ENCODE data around the gene TCAP.

Gene TCAP

GRCh38 chr17:39651923-39652586 lies 13.1 kb upstream of the TCAP start:
- DNase-seq = no peak

GRCh38 chr17:39652587-39653315 lies 12.4 kb upstream of the TCAP start:
- no peak for DNase-seq

GRCh38 chr17:39653316-39653661 lies 11.9 kb upstream of the TCAP start:
- no peak for DNase-seq

GRCh38 chr17:39653662-39654331 lies 11.4 kb upstream of the TCAP start:
- no peak for DNase-seq

GRCh38 chr17:39655105-39655504 lies 10.0 kb upstream of the TCAP start:
- no peak for DNase-seq

GRCh38 chr17:39658346-39658745 lies 6.8 kb upstream of the TCAP start:
- no peak for DNase-seq

- no peak for DNase-seq
These were observed 6.4 kb upstream of the TCAP start for GRCh38 chr17:39658760-39659159.

- DNase-seq = no peak
These were observed 5.7 kb upstream of the TCAP start for GRCh38 chr17:39659279-39660010.

GRCh38 chr17:39660011-39660360 lies 5.2 kb upstream of the TCAP start:
- DNase-seq = no peak

- DNase-seq = no peak
These were observed 4.5 kb upstream of the TCAP start for GRCh38 chr17:39660397-39661385.

- DNase-seq = no peak
These were observed 3.2 kb upstream of the TCAP start for GRCh38 chr17:39661744-39662541.

- DNase-seq = no peak
These were observed 2.4 kb upstream of the TCAP start for GRCh38 chr17:39662551-39663339.

GRCh38 chr17:39663340-39663687 lies 1.8 kb upstream of the TCAP start:
- no peak for DNase-seq

- DNase-seq = no peak
These were observed 1.2 kb upstream of the TCAP start for GRCh38 chr17:39663688-39664580.

GRCh38 chr17:39665642-39666224 lies 584 bp downstream of the TCAP start:
- DNase-seq = no peak

GRCh38 chr17:39666231-39666600 lies 1.1 kb downstream of the TCAP start:
- DNase-seq = no peak

GRCh38 chr17:39666601-39667261 lies 1.6 kb downstream of the TCAP start:
- DNase-seq = no peak

- DNase-seq = no peak
These were observed 2.3 kb downstream of the TCAP start for GRCh38 chr17:39667262-39667944.
